Memory B cell (primary cell): ENCODE results near the gene PTPRH.
"Not testable (repeated sequence)": the region's sequence is repeated elsewhere in the genome, so short reads cannot be mapped to it uniquely, and the experiment has no call there.

Source experiments
- ATAC-seq: fragments of 150-1000 bp; cut with Tn5 transposase; 2 replicates; pipeline ENCODE4 v1.10.0; 2021; ENCODE audit warnings: low read depth, mild to moderate bottlenecking, moderate library complexity
- DNase-seq, 2 donors: peaks; one replicate each; pipeline ENCODE4 v3.0.0; 2022; ENCODE audit warnings: low spot score in 2 of 2
- H3K27ac Mint-ChIP-seq: one replicate; pipeline ENCODE4 v1.8.0; 2022; ENCODE audit warnings: mild to moderate bottlenecking, moderate library complexity, mixed read lengths
- H3K27me3 Mint-ChIP-seq: one replicate; pipeline ENCODE4 v1.8.0; 2022; ENCODE audit warnings: mixed read lengths
- H3K36me3 Mint-ChIP-seq: one replicate; pipeline ENCODE4 v1.8.0; 2022; ENCODE audit warnings: mild to moderate bottlenecking, mixed read lengths
- H3K4me1 Mint-ChIP-seq: one replicate; pipeline ENCODE4 v1.8.0; 2022; ENCODE audit warnings: mixed read lengths
- H3K4me3 Mint-ChIP-seq: one replicate; pipeline ENCODE4 v1.8.0; 2022; ENCODE audit warnings: mild to moderate bottlenecking, moderate library complexity, mixed read lengths
- H3K9me3 Mint-ChIP-seq: one replicate; pipeline ENCODE4 v1.8.0; 2022; ENCODE audit warnings: mixed read lengths

PTPRH gene

DNA sequence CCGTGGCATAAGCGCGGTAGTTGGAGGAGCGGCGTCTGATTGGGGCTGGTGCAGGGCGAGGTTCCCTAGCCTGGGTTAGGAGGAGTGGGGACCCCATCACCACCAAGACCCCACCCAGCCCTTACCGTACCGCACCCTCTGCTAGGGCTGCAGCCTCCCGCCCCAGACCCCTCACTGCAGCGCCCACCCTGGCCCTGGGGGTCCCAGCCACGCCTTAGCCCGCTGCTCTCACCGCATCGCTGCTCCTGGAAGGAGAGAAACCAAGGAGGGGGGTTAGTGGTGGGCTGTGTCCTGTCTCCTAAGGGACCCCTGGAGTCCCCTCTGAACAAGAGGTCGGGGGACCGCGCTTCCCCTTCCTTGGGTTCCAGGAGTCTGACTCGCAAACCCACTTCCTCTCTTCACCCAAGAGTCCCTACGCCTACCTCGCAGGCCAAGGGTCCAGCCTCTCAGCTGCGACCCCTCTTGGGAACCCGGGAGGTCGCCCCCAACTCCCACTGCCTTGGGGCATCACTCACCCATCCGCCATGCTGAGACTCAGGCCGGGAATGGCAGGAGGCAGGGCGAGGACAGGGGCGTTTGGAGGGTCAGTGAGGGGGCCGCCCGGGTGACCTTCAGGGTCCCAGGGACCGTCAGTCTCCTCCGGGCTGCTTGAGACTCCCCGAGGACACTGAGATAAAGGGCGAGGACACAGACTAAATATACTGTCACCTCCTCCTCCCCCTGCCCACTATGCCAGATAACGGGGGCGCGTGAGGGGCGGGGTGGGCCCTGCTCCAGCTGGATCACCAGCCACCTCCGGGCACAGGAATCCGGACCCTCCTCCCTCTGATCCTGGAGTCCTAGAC, 52.0 kb downstream of the PTPRH start, which contains the start of gene TNNI3:
Gene TNNI3, minus strand, starts transcription at position 669 of the 845 bp plus-strand sequence. Its CDS starts 143 bp downstream, at position 526.
- peaks cover 2% of the 10 kb centered on the region for H3K9me3 Mint-ChIP-seq
- no peak within 1 kb of the TSS for H3K4me3 Mint-ChIP-seq
- ATAC-seq: no peak
- DNase-seq: no peak
- peaks cover 15% of the 10 kb centered on the region for H3K4me1 Mint-ChIP-seq
- peaks cover 39% of the 10 kb centered on the region for H3K27me3 Mint-ChIP-seq
- H3K36me3 Mint-ChIP-seq: peaks cover 4% of the 10 kb centered on the region
- no peak within 1 kb of the TSS for H3K27ac Mint-ChIP-seq

GRCh38 chr19:55156202-55157063, 52.9 kb downstream of the PTPRH start:
- Mint-ChIP-seq H3K27ac (no peak overlapping the region), H3K9me3 (peaks cover 7% of the 10 kb centered on the region), H3K36me3 (peaks cover 7% of the 10 kb centered on the region), H3K27me3 (peaks cover 39% of the 10 kb centered on the region), H3K4me3 (no peak overlapping the region), H3K4me1 (peaks cover 20% of the 10 kb centered on the region)
- DNase-seq (no peak), ATAC-seq (no peak)

DNA sequence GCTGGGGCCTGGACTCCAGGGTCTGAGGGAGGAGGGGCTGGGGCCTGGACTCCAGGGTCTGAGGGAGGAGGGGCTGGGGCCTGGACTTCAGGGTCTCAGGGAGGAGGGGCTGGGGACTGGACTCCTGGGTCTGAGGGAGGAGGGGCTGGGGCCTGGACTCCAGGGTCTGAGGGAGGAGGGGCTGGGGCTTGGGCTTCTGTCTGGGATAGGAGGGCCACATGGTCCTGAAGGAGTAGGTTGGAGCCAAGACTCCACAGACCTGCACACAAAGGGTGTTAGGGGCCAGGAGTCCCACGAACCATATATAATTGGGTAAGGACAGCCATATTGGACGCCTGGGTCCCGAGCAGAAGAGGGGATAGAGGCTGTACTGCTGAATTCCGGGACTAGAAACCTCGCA, 53.5 kb downstream of the PTPRH start:
- H3K4me3 Mint-ChIP-seq, H3K27ac Mint-ChIP-seq, H3K9me3 Mint-ChIP-seq, DNase-seq, ATAC-seq, H3K36me3 Mint-ChIP-seq: not testable (repeated sequence)
- H3K27me3 Mint-ChIP-seq: peaks cover 39% of the 10 kb centered on the region
- H3K4me1 Mint-ChIP-seq: peaks cover 20% of the 10 kb centered on the region

DNA sequence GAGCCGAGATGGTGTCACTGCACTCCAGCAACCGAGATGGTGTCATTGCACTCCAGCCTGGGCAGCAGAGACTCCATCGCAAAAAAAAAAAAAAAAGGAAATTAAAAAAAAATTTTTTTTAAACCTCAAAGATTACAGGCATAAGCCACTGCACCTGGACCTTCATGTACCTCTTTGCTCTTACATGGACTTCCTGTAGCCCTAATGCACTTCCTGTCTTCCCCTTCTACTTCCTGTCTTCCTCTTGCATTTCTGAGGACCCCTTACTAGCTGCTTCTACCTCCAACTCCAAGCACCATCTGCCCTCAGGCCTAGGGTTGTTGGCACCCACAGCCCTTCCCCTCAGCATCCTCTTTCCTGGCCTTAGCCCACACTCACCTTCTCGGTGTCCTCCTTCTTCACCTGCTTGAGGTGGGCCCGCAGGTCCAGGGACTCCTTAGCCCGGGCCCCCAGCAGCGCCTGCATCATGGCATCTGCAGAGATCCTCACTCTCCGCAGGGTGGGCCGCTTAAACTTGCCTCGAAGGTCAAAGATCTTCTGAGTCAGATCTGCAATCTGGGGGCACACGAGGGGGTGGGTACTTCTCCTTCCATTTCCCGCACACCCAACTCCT, 55.5 kb downstream of the PTPRH start:
- Mint-ChIP-seq H3K27me3 (peaks cover 40% of the 10 kb centered on the region), H3K9me3 (peaks cover 7% of the 10 kb centered on the region), H3K27ac (no peak overlapping the region), H3K4me3 (no peak overlapping the region), H3K36me3 (peaks cover 7% of the 10 kb centered on the region), H3K4me1 (peaks cover 19% of the 10 kb centered on the region)
- ATAC-seq (no peak), DNase-seq (no peak)

DNA sequence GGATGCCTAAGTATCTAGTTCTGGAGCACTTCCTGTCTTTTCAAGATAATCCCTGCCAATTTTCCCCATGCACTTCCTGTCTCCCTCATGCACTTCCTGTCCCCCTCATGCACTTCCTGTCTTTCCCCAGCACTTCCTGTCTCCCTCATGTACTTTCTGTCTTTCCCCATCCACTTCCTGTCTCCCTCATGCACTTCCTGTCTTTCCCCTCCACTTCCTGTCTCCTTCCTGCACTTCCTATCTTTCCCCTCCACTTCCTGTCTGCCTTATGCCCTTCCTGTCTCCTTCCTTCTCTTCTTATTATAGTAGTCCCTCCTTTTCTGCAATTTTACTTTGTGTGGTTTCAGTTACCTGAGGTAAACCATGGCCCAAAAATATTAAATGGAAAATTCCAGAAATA, 57.3 kb downstream of the PTPRH start:
- no peak overlapping the region for H3K4me3 Mint-ChIP-seq
- no peak for DNase-seq
- no peak overlapping the region for H3K27ac Mint-ChIP-seq
- peaks cover 5% of the 10 kb centered on the region for H3K36me3 Mint-ChIP-seq
- H3K9me3 Mint-ChIP-seq: peaks cover 7% of the 10 kb centered on the region
- H3K27me3 Mint-ChIP-seq: peaks cover 33% of the 10 kb centered on the region
- H3K4me1 Mint-ChIP-seq: peaks cover 19% of the 10 kb centered on the region
- no peak for ATAC-seq

GRCh38 chr19:55149078-55150003, 60.0 kb downstream of the PTPRH start, which contains the start of gene TNNT1:
Gene TNNT1 (minus strand): TSS chr19:55149206. CDS start chr19:55147157, 2,049 bp downstream.
- no peak for ATAC-seq
- H3K4me1 Mint-ChIP-seq: peaks cover 23% of the 10 kb centered on the region
- no peak within 1 kb of the TSS for H3K27ac Mint-ChIP-seq
- peaks cover 7% of the 10 kb centered on the region for H3K9me3 Mint-ChIP-seq
- H3K4me3 Mint-ChIP-seq: no peak within 1 kb of the TSS
- peaks cover 31% of the 10 kb centered on the region for H3K27me3 Mint-ChIP-seq
- no peak for DNase-seq
- peaks cover 5% of the 10 kb centered on the region for H3K36me3 Mint-ChIP-seq

DNA sequence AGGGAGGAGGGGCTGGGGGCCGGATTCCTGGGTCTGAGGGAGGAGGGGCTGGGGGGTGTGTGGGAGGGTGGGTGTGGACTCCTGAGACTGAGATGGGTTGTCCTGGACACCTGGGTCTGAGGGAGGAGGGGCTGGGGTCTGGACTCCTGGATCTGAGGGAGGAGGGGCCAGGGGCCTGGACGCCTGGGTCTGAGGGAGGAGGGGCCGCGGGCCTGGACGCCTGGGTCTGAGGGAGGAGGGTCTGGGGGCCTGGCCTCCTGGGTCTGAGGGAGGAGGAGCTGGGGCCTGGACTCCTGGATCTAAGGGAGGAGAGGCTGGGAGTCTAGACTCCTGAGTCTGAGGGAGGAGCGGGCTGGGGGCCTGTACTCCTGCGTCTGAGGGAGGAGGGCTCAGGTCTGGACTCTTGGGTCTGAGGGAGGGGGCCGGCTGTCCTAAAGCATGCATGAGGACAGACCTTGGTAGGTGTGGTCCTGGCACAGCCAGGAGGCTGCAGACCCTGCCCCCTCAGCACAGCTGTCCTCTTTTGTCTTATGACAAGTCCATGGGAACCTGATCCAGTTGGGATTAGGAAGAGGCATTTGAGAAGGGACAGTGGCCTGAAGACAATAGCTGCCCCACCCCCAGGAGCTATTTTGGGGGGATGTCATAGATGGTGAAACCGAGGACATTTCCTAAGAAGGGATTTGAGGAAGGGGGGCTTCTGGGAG, 61.6 kb downstream of the PTPRH start:
- Mint-ChIP-seq H3K27ac (no peak overlapping the region), H3K27me3 (peaks cover 34% of the 10 kb centered on the region), H3K9me3 (peaks cover 6% of the 10 kb centered on the region), H3K4me3 (no peak overlapping the region), H3K36me3 (peaks cover 3% of the 10 kb centered on the region), H3K4me1 (peaks cover 17% of the 10 kb centered on the region)
- DNase-seq: no peak
- no peak for ATAC-seq

DNA sequence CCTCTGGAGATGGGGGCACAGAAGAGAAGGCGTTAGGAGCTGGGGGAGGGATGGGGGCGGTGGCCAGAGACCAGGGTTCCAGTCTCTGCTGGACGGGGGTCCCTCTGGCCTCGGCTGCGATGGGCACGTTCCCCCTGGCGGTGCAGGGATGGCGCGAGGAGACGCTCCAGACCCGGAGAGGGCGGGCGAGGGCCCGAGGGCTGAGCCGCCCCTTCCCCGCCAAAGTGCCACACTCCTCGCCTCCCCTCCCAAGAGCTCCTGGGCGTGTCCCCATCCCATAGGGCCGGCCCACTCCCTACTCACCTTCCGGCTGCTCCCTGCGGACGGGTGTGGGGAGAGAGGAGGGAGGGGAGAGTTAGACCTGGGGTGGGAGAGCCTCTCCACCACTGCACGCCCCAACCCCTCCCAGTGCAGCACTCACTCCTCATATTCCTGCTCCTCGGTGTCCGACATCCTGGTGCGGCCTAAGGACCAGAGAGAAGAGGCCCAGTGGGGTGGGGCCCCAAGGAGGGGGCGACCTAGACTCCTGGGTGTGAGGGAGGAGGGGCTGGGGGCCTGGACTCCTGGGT, 62.5 kb downstream of the PTPRH start:
- no peak overlapping the region for H3K27ac Mint-ChIP-seq
- H3K4me1 Mint-ChIP-seq: peaks cover 10% of the 10 kb centered on the region
- no peaks in the 10 kb centered on the region for H3K9me3 Mint-ChIP-seq
- ATAC-seq (no peak), DNase-seq (no peak)
- H3K4me3 Mint-ChIP-seq: no peak overlapping the region
- H3K27me3 Mint-ChIP-seq: peaks cover 34% of the 10 kb centered on the region
- H3K36me3 Mint-ChIP-seq: no peaks in the 10 kb centered on the region

- no peak overlapping the region for H3K4me3 Mint-ChIP-seq
- DNase-seq: no peak
- H3K9me3 Mint-ChIP-seq: no peaks in the 10 kb centered on the region
- no peak overlapping the region for H3K27ac Mint-ChIP-seq
- H3K27me3 Mint-ChIP-seq: peaks cover 35% of the 10 kb centered on the region
- peaks cover 11% of the 10 kb centered on the region for H3K4me1 Mint-ChIP-seq
- H3K36me3 Mint-ChIP-seq: no peaks in the 10 kb centered on the region
- ATAC-seq: peak; percentile 23
Observed at GRCh38 chr19:55146078-55146704, 63.1 kb downstream of the PTPRH start.

DNA sequence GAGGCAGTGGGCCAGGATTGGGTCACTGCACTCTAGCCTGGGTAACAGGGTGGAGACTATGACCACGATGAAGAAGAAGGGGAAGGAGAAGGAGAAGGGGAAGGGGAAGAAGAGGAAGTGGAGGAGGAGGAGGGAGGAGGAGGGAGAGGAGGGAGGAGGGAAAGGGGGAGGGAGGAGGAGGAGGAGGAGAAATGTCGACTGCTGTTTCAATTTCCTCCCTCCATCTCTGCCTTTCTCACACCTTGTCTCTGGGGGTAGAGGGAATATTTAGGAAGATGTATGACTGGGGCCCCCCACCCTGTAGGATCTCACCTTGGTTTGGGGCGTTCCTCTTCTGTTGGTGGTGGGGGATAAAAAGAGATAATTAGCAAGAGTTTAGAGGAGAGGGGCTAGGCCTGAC, 64.1 kb downstream of the PTPRH start:
- H3K27me3 Mint-ChIP-seq: peaks cover 34% of the 10 kb centered on the region
- no peak overlapping the region for H3K4me3 Mint-ChIP-seq
- no peaks in the 10 kb centered on the region for H3K9me3 Mint-ChIP-seq
- peaks cover 12% of the 10 kb centered on the region for H3K4me1 Mint-ChIP-seq
- no peaks in the 10 kb centered on the region for H3K36me3 Mint-ChIP-seq
- H3K27ac Mint-ChIP-seq: no peak overlapping the region
- ATAC-seq: no peak
- DNase-seq: no peak

DNA sequence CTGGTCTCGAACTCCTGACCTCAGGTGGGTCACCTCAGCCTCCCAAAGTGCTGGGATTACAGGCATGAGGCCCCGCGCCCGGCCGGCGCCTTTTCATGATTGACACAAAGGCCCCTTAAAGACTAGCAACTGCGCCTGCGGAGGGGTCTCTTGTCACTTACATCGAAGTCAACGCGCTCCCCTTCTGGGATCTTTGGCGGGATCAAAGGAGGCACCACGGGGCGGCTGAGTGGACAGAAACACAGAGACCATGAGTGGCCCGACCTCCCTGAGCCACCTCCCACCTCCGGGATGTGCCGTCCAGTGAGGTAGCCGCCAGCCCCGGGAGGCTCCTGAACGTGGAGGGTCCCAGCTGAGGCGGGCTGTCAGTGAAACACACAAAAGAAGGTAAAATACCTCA, 67.6 kb downstream of the PTPRH start:
- H3K4me1 Mint-ChIP-seq: peaks cover 8% of the 10 kb centered on the region
- no peaks in the 10 kb centered on the region for H3K9me3 Mint-ChIP-seq
- H3K36me3 Mint-ChIP-seq: no peaks in the 10 kb centered on the region
- H3K27ac Mint-ChIP-seq: no peak overlapping the region
- DNase-seq: no peak
- peaks cover 34% of the 10 kb centered on the region for H3K27me3 Mint-ChIP-seq
- no peak overlapping the region for H3K4me3 Mint-ChIP-seq
- ATAC-seq: no peak

GRCh38 chr19:55137915-55138314, 71.4 kb downstream of the PTPRH start:
- Mint-ChIP-seq H3K36me3 (no peaks in the 10 kb centered on the region), H3K27ac (no peak overlapping the region), H3K4me1 (peaks cover 5% of the 10 kb centered on the region), H3K27me3 (peaks cover 23% of the 10 kb centered on the region), H3K4me3 (no peak overlapping the region), H3K9me3 (no peaks in the 10 kb centered on the region)
- ATAC-seq: no peak
- DNase-seq: no peak
